Ishikawa (cell line): ENCODE measurements around the gene NKX2-1.
A peak's percentile ranks its signal among the peaks of the same experiment; 100 is the strongest.

Source experiments
- CEBPB ChIP-seq: IDR thresholded peaks from 2 replicates; pipeline ENCODE4 v1.6.1; 2012
- CREB1 ChIP-seq: IDR thresholded peaks from 2 replicates; pipeline ENCODE4 v1.6.1; 2012; ENCODE audit warnings: low read depth
- EGR1 ChIP-seq: IDR thresholded peaks from 2 replicates; pipeline ENCODE4 v1.6.1; 2012
- EP300 ChIP-seq: IDR thresholded peaks from 2 replicates; pipeline ENCODE4 v1.6.1; 2012; ENCODE audit warnings: borderline replicate concordance
- FOXM1 ChIP-seq: IDR thresholded peaks from 2 replicates; pipeline ENCODE4 v1.6.1; 2012; ENCODE audit warnings: low read depth, borderline replicate concordance
- MAX ChIP-seq: IDR thresholded peaks from 2 replicates; pipeline ENCODE4 v1.6.1; 2012
- NFIC ChIP-seq: IDR thresholded peaks from 2 replicates; pipeline ENCODE4 v1.6.1; 2012
- REST ChIP-seq: IDR thresholded peaks from 2 replicates; pipeline ENCODE4 v1.6.1; 2012; ENCODE audit warnings: low read depth, mild to moderate bottlenecking
- TAF1 ChIP-seq: IDR thresholded peaks from 2 replicates; pipeline ENCODE4 v1.6.1; 2012; ENCODE audit warnings: low read depth, mild to moderate bottlenecking
- TCF12 ChIP-seq: IDR thresholded peaks from 2 replicates; pipeline ENCODE4 v1.6.1; 2012; ENCODE audit warnings: low read depth
- TEAD4 ChIP-seq: IDR thresholded peaks from 2 replicates; pipeline ENCODE4 v1.6.1; 2012
- USF1 ChIP-seq: IDR thresholded peaks from 2 replicates; pipeline ENCODE4 v1.6.1; 2012
- YY1 ChIP-seq: IDR thresholded peaks from 2 replicates; pipeline ENCODE4 v1.6.1; 2012; ENCODE audit warnings: low read depth
- ZBTB7A ChIP-seq: IDR thresholded peaks from 2 replicates; pipeline ENCODE4 v1.6.1; 2012; ENCODE audit warnings: low read depth

The NKX2-1 gene

GRCh38 chr14:36522347-36522971, 2.4 kb upstream of the NKX2-1 start:
- TF ChIP-seq MAX (no peak), FOXM1 (no peak), YY1 (no peak), CEBPB (no peak), TAF1 (no peak), USF1 (no peak), TCF12 (no peak), EP300 (no peak), REST (no peak), ZBTB7A (no peak), TEAD4 (no peak)

DNA sequence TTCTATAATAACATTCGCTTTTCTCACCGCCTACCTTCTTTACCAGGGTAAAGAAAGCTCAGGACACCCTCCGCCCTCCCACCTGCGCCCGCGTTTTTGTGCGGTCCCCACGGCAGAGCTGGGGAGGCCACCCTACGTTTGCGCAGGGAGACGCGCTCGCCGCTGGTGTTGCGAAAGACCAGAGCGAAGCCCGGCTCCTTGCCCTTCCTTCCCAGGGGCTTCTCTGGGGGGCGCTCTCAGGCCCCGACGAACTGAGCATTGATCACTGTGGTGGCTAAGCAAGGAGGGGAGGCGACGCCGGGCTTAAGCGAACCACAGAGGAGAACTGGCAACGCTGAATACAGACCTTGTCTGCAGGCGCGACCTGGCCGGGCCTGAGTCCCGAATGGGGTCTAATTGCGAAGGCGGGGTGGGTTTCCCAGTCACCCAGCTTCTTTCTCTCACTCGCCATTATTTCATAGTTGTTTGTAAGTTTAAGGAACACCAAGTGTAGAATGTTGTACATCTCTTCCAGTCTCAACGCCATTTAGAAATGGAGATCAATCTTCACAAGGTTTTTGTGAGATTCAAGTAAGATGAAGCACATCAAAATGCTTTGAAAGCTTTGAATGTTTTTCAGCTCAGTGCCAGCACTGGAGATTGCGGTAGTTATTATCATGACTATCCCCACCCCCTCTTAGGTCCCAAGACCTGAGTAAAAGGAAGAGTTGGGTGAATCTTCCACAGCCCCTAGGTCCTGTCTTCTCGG, 1.7 kb upstream of the NKX2-1 start:
- no peak for TF ChIP-seq EGR1
- no peak for TF ChIP-seq CREB1
- no peak for TF ChIP-seq REST
- no peak for TF ChIP-seq CEBPB
- TF ChIP-seq FOXM1: no peak
- no peak for TF ChIP-seq NFIC
- no peak for TF ChIP-seq TAF1

- TF ChIP-seq YY1 (no peak), TEAD4 (no peak)
Measured at GRCh38 chr14:36520601-36521525, 831 bp upstream of the NKX2-1 start.

DNA sequence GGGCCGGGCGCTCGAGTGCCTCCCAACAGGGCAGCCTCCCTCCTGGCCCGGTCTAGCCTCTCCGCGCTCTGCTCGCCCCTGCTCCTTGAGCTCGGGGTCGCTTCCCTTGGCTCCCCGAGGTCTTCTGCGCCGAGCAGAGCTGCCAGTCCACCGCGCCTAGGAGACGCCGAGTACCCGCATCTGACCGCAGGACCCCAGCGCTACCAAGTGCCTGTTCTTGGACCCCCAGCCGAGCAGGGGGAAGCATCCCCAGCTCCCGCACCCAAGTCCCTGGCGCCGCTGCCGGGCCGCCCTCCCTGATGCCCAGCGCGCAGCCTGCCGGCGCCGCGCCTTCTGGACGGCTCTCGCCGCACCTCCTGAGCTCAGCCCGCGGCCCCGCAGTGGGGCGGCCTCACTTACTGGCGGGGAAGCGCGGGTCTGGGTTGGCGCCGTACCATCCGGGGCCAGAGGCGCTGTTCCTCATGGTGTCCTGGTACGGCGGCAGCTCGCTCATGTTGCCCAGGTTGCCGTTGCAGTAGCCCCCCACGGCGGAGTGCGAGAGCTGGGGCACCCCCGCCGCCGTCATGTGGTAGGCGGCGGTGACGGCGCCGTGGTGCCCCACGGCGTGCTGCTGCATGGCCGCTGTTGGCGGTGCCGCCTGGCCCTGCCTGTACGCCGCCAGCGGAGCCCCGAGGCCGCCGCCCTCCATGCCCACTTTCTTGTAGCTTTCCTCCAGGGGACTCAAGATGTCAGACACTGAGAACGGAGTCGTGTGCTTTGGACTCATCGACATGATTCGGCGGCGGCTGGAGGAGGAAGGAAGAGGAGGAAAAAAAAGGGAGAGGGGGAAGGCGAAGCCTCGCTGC, 1.2 kb downstream of the NKX2-1 start:
- TF ChIP-seq MAX: peak; percentile 50; the same call in 1 of the 2 replicates
- TF ChIP-seq TCF12: no peak
- TF ChIP-seq EP300: no peak

- TF ChIP-seq TAF1 (no peak), REST (no peak)
Measured at GRCh38 chr14:36518031-36518585, 1.9 kb downstream of the NKX2-1 start.
